ENCODE data around the gene SESN1.

- TF ChIP-seq CTCF (IDR thresholded peaks at IDR 0.05; ENCODE audit: insufficient read depth, low read depth, low read length) (no peak), EZH2 (IDR thresholded peaks at IDR 0.05; ENCODE audit: insufficient read depth, low read length) (no peak)
Observed at GRCh38 chr6:109062767-109063352, 31.8 kb downstream of the SESN1 start.

Measured in astrocyte (in vitro differentiated cells and primary cell).